B cell (primary cell): Measurements from ENCODE around the gene EFNA2. TPM values are rescaled to one million over a fixed set of nuclear protein-coding genes. Genes with fewer than 3 reads are reported as not detected.
A peak's percentile ranks its signal among the peaks of the same experiment; 100 is the strongest.

Experiments
- ATAC-seq: fragments of 200-7000 bp; cut with Tn5 transposase; one replicate; pipeline ENCODE4 v1.10.0; 2021; ENCODE audit warnings: low read depth, mild to moderate bottlenecking, moderate number of reproducible peaks, moderate library complexity
- CTCF ChIA-PET: fragments of 350-600 bp; sonication (Branson Sonifier 250); formaldehyde crosslinking; loops from one replicate; lab custom pipeline; 2021; ENCODE audit warnings: antibody characterized with exemption, inconsistent platforms; lab: Charles Lee
- POLR2A ChIA-PET: fragments of 350-600 bp; sonication (Branson Sonifier 250); formaldehyde crosslinking; loops from one replicate; lab custom pipeline; 2021; ENCODE audit warnings: antibody characterized with exemption; lab: Charles Lee
- DNase-seq: peaks from one replicate; pipeline ENCODE4 v3.0.0; 2013
- H2AFZ ChIP-seq: 2 replicates; pipeline ENCODE4 v1.6.1; 2012; ENCODE audit warnings: mild to moderate bottlenecking, low read depth, low read length; ENCODE audit not compliant: insufficient read depth, poor library complexity, severe bottlenecking
- H3K27ac ChIP-seq, 2 donors: 1 replicate in 1 of 2; 2 replicates in 1 of 2; pipeline ENCODE4 v1.5.1; 2012 to 2013; ENCODE audit warnings: low read length in 2 of 2, mild to moderate bottlenecking in 2 of 2, moderate library complexity in 1 of 2
- H3K27me3 ChIP-seq, 4 experiments: fragments of 200-600 bp in 1 of 4; sonication (generic) in 1 of 4; replicated peaks in 1 of 4; 1 replicate in 2 of 4; 2 replicates in 2 of 4; pipeline versions ENCODE4 v1.6.1 to v1.7.0; 2013 to 2016; ENCODE audit warnings: low read length in 3 of 4, mild to moderate bottlenecking in 2 of 4, mixed read lengths in 1 of 4, moderate library complexity in 1 of 4; ENCODE audit not compliant: insufficient read depth in 4 of 4, control insufficient read depth in 3 of 4; ENCODE audit errors: control extremely low read depth in 1 of 4
- H3K36me3 ChIP-seq, 2 experiments: replicated peaks in 1 of 2; 1 replicate in 1 of 2; 2 replicates in 1 of 2; pipeline versions ENCODE4 v1.6.1 to v1.7.1; 2013; ENCODE audit warnings: low read length in 1 of 2; ENCODE audit not compliant: insufficient read depth in 2 of 2, control insufficient read depth in 1 of 2; ENCODE audit errors: control extremely low read depth in 1 of 2, extremely low read depth in 1 of 2
- H3K4me1 ChIP-seq, 2 donors: fragments of 200-600 bp in 1 of 2; sonication (generic) in 1 of 2; 1 replicate in 1 of 2; 2 replicates in 1 of 2; pipeline versions ENCODE4 v1.5.1 to v1.6.1; 2013 to 2017; ENCODE audit warnings: low read length in 2 of 2; ENCODE audit not compliant: control insufficient read depth in 2 of 2, insufficient read depth in 2 of 2
- H3K4me2 ChIP-seq: replicated peaks from 2 replicates; pipeline ENCODE3; 2012; ENCODE audit warnings: mild to moderate bottlenecking, low read depth, low read length; ENCODE audit not compliant: poor library complexity, severe bottlenecking
- H3K4me3 ChIP-seq, 5 experiments: fragments of 200-600 bp in 1 of 5; sonication (generic) in 1 of 5; 1 replicate in 3 of 5; 2 replicates in 2 of 5; pipeline versions ENCODE4 v1.5.1 to v1.7.0; 2011 to 2016; ENCODE audit warnings: low read length in 4 of 5, mild to moderate bottlenecking in 4 of 5, low read depth in 2 of 5, control low read depth in 1 of 5, moderate library complexity in 1 of 5; ENCODE audit not compliant: insufficient read depth in 1 of 5; ENCODE audit errors: control extremely low read depth in 1 of 5, extremely low read depth in 1 of 5
- H3K79me2 ChIP-seq: fragments of 200-600 bp; sonication (generic); one replicate; pipeline ENCODE4 v1.6.0; 2016; ENCODE audit warnings: low read length; ENCODE audit not compliant: control insufficient read depth, insufficient read depth
- H3K9ac ChIP-seq: fragments of 200-600 bp; sonication (generic); 2 replicates; pipeline ENCODE4 v1.6.1; 2017; ENCODE audit warnings: mild to moderate bottlenecking, low read length, moderate library complexity
- H3K9me3 ChIP-seq, 3 donors: one replicate each; pipeline versions ENCODE4 v1.6.1 to v1.7.1; 2013; ENCODE audit warnings: low read length in 2 of 3; ENCODE audit not compliant: control insufficient read depth in 2 of 3, insufficient read depth in 1 of 3; ENCODE audit errors: control extremely low read depth in 1 of 3
- H4K20me1 ChIP-seq: 2 replicates; pipeline ENCODE4 v1.6.0; 2012; ENCODE audit warnings: mild to moderate bottlenecking, low read length; ENCODE audit not compliant: insufficient read depth, control insufficient read depth, poor library complexity, severe bottlenecking
- H3K27ac Mint-ChIP-seq: one replicate; pipeline ENCODE4 v1.8.0; 2021; ENCODE audit warnings: mixed read lengths
- H3K27me3 Mint-ChIP-seq: one replicate; pipeline ENCODE4 v1.8.0; 2021; ENCODE audit warnings: mixed read lengths
- H3K4me1 Mint-ChIP-seq: one replicate; pipeline ENCODE4 v1.8.0; 2021; ENCODE audit warnings: mixed read lengths
- H3K4me3 Mint-ChIP-seq: one replicate; pipeline ENCODE4 v1.8.0; 2021; ENCODE audit warnings: mixed read lengths
- H3K9me3 Mint-ChIP-seq: one replicate; pipeline ENCODE4 v1.8.0; 2022; ENCODE audit warnings: mixed read lengths; ENCODE audit not compliant: insufficient read depth
- CTCF ChIP-seq: fragments of 200-600 bp; IDR thresholded peaks from one replicate; pipeline ENCODE4 v1.8.0; 2022; ENCODE audit warnings: antibody characterized with exemption, mild to moderate bottlenecking
- EZH2 ChIP-seq: IDR thresholded peaks from 2 replicates; pipeline ENCODE4 v1.6.1; 2012; ENCODE audit warnings: borderline replicate concordance, low read depth, mild to moderate bottlenecking, moderate library complexity, low read length; ENCODE audit not compliant: insufficient read depth, poor library complexity, severe bottlenecking
- WGBS: methylation state at CpG from one replicate; pipeline ENCODE4 v1.1.5; 2013; ENCODE audit warnings: missing lambda C conversion rate; ENCODE audit not compliant: insufficient coverage; 5-methylcytosine and 5-hydroxymethylcytosine counted together
- intact Hi-C: fragments of 100-400 bp; cut with micrococcal nuclease; formaldehyde crosslinking; loops from one replicate; pipeline ENCODE4 v1.10.0; 2022
- polyA plus RNA-seq: library from polyadenylated mRNA; depleted of rRNA; stranded (reverse); fragments of >200 nt; gene quantifications from 2 replicates; pipeline ENCODE4 v1.2.3, GENCODE V29; 2012
- total RNA-seq, 2 donors: library from RNA; stranded (reverse); fragments of 120-200 nt in 1 of 2; gene quantifications; 1 replicate in 1 of 2; 2 replicates in 1 of 2; pipeline versions ENCODE4 v1.2.3 to v1.2.4, GENCODE V29; 2013 to 2022

EFNA2 gene
- total and polyA plus RNA-seq, 2 donors (not counting 1 experiment from before 2014, with no cell fraction given): not detected

GRCh38 chr19:1270854-1271527, 14.7 kb upstream of the EFNA2 start:
- intact Hi-C loops: no loop called here
- POLR2A ChIA-PET: interaction anchor here (0.6 kb wide), 1 partner anchor 352 kb away, joined by 3 read pairs; no protein-coding TSS in a partner anchor
- Histone ChIP-seq H3K36me3 (peaks cover 9 to 51% of the 10 kb centered on the region in 2 experiments), H4K20me1 (peaks cover 78% of the 10 kb centered on the region), H3K27ac (peak overlapping the region; percentile 13 to 88), H3K9me3 (no peaks in the 10 kb centered on the region), H3K79me2 (peaks cover 77% of the 10 kb centered on the region), H3K27me3 (no peaks in the 10 kb centered on the region), H2AFZ (no peak overlapping the region), H3K9ac (peak overlapping the region; percentile 73), H3K4me1 (peaks cover 58 to 79% of the 10 kb centered on the region in 2 donors), H3K4me2 (peak overlapping the region; percentile 83), H3K4me3 (peak overlapping the region in 2 of 5 experiments; percentile 75 to 85)
- Mint-ChIP-seq H3K4me1 (peaks cover 66% of the 10 kb centered on the region), H3K27ac (peak overlapping the region; percentile 69), H3K4me3 (peak overlapping the region; percentile 88), H3K9me3 (no peaks in the 10 kb centered on the region), H3K27me3 (no peaks in the 10 kb centered on the region)
- DNase-seq (peak; percentile 49), ATAC-seq (no peak)
- 76% methylated on average over 26 of the region's 26 CpGs for WGBS
- CTCF ChIA-PET: interaction anchor here (6.1 kb wide), 1 partner anchor 26 kb away, joined by 51 read pairs; no protein-coding TSS in a partner anchor
- TF ChIP-seq CTCF (no peak), EZH2 (no peak)
